NCI-H82 treated with DMSO at 0.1 percent for 48 hours (cell line): ENCODE results near the gene GAS2L2.

ENCODE experiments used
- DNase-seq: peaks from one replicate; lab custom pipeline; 2025; ENCODE audit not compliant: unreplicated experiment; lab: John Stamatoyannopoulos, UW

Gene GAS2L2

GRCh38 chr17:35752945-35753764, at the start of gene GAS2L2:
Gene GAS2L2, minus strand, starts transcription at chr17:35753239. Its CDS starts 389 bp downstream, at chr17:35752850.
- no peak for DNase-seq

- no peak for DNase-seq
Observed at GRCh38 chr17:35801583-35802224, 48.7 kb upstream of the GAS2L2 start.

- DNase-seq = no peak
Observed at GRCh38 chr17:35799942-35800341, 46.9 kb upstream of the GAS2L2 start.

GRCh38 chr17:35797918-35798317, 44.9 kb upstream of the GAS2L2 start:
- DNase-seq = no peak

- DNase-seq = no peak
Observed at GRCh38 chr17:35797370-35797769, 44.3 kb upstream of the GAS2L2 start.

GRCh38 chr17:35796942-35797341, 43.9 kb upstream of the GAS2L2 start:
- no peak for DNase-seq

- DNase-seq = no peak
Observed at GRCh38 chr17:35795871-35796265, 42.8 kb upstream of the GAS2L2 start.

GRCh38 chr17:35795007-35795870, 42.2 kb upstream of the GAS2L2 start, which contains the start of gene MMP28:
Gene MMP28, minus strand, starts transcription at chr17:35795641. Its CDS starts 264 bp downstream, at chr17:35795377.
- no peak for DNase-seq

- DNase-seq = no peak
Observed at GRCh38 chr17:35793257-35793656, 40.2 kb upstream of the GAS2L2 start.

GRCh38 chr17:35791681-35792350, 38.8 kb upstream of the GAS2L2 start:
- DNase-seq = no peak

GRCh38 chr17:35790841-35791240, 37.8 kb upstream of the GAS2L2 start:
- DNase-seq = no peak

GRCh38 chr17:35788477-35789368, 35.7 kb upstream of the GAS2L2 start:
- no peak for DNase-seq

GRCh38 chr17:35786941-35787432, 33.9 kb upstream of the GAS2L2 start:
- DNase-seq = no peak

- DNase-seq = no peak
Observed at GRCh38 chr17:35784895-35785294, 31.9 kb upstream of the GAS2L2 start.

- DNase-seq = no peak
Observed at GRCh38 chr17:35780950-35781349, 27.9 kb upstream of the GAS2L2 start.

GRCh38 chr17:35778641-35779196, 25.7 kb upstream of the GAS2L2 start:
- no peak for DNase-seq

- DNase-seq = no peak
Observed at GRCh38 chr17:35775583-35775982, 22.5 kb upstream of the GAS2L2 start.

GRCh38 chr17:35775039-35775438, 22.0 kb upstream of the GAS2L2 start:
- no peak for DNase-seq

GRCh38 chr17:35774499-35774898, 21.5 kb upstream of the GAS2L2 start:
- no peak for DNase-seq
